Measurements from ENCODE around the gene ADA.
A peak's percentile ranks its signal among the peaks of the same experiment; 100 is the strongest.
"Not testable (repeated sequence)": the region's sequence is repeated elsewhere in the genome, so short reads cannot be mapped to it uniquely, and the experiment has no call there.

ADA gene

GRCh38 chr20:44599715-44600114, 51.8 kb downstream of the ADA start:
- DNase-seq (ENCODE audit: low spot score), result no peak

GRCh38 chr20:44598423-44599305, 52.8 kb downstream of the ADA start:
- DNase-seq (ENCODE audit: low spot score), result no peak

DNA sequence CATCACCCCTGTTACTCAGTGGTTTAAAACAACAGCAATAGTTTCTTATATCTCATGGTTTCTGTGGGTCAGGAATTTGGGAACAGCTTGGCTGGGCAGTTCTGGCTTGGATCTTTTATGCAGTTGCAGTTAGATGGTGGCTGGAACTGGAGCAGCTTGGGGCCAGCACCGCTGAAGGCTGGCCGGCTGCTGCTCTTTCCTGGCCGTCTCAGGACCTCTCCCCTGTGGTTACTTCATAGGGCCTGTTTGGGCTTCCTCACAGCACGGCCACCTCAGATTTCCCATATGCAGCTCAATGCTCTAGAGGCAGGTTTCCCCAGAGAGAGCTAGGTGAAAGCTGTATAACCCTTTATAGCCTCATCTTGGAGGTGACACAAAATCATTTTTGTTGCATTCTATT, 53.6 kb downstream of the ADA start:
- DNase-seq (ENCODE audit: low spot score), result no peak

DNA sequence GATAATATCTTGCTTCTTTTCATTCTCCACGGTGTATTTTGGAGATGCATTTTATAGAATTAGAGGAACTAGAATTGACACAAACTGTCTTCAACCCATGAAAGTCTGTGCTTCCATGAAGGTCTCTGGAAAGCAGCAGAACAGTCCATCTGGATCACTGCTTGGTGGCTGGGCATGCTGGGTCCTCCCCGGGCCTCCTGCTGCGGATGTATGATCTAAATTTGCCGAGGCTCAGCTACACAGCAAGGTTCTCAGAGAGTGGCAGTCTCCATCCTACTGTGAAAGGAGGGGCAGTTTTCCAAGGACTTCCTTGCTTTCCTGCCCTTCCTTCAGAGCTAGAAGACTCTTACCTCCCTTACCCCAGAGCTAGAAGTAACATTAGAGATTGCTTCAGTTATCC, 54.0 kb downstream of the ADA start:
- no peak for DNase-seq (ENCODE audit: low spot score)

DNA sequence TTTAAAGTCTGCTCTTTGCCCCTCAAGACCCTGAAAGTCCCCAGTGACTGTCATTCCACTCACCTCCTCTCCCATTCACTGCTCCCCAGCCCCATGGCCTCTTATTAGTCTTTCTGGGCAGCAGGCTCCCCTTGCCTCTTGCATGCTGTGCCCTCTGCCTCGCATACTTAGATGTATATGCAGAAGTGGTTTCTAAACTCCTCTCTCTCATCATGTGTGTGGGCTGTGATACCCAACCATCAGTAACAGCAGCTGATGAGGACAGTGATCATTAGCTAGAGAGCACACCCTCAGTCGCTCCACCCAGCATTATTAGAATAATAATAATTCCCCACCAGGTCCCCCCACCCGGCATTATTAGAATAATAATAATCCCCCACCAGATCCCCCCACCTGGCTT, 54.6 kb downstream of the ADA start:
- no peak for DNase-seq (ENCODE audit: low spot score)

GRCh38 chr20:44596010-44596409, 55.5 kb downstream of the ADA start:
- no peak for DNase-seq (ENCODE audit: low spot score)

- DNase-seq (ENCODE audit: low spot score), result peak; percentile 41
Observed at GRCh38 chr20:44594730-44595129, 56.8 kb downstream of the ADA start.

DNA sequence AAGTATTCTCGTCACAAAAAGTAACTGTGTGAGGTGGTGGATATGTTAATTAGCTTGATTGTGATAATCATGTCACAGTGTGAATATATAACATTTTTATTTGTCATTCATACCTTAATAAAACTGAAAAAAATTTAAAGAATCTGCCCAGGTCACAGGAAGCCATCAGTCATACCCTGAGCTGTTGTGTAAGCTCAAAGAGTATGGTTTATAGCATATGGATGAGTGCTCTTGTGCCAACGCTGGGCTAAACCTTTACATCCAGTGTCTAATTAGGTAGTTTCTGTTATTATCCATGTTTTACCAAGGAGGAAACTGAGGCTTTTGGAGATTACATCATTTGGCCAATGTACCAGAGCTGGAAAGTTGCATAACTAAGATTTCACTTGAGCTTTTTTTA, 57.7 kb downstream of the ADA start:
- no peak for DNase-seq (ENCODE audit: low spot score)

- DNase-seq (ENCODE audit: low spot score), result no peak
Observed at GRCh38 chr20:44592366-44592765, 59.1 kb downstream of the ADA start.

GRCh38 chr20:44590980-44591778, 60.3 kb downstream of the ADA start:
- DNase-seq (ENCODE audit: low spot score), result no peak

DNA sequence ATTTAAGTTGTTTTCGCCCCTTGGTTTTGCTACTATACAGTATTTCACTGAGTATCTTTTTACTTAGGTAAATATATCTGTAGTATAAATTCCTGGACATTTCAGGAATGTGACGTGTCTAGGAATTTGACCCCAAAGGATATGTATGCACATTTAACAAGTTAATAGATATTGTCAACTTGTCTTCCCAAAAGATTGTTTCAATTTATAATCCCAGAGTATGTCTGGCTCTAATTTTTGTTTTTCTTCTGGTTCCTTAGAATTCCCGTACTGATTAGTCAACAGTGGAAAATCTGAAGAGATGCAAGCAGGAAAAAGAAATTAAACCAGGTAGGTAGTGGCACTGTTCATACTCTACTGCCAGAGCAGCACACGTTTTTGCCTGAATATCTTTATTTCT, 62.0 kb downstream of the ADA start:
- no peak for DNase-seq (ENCODE audit: low spot score)

- DNase-seq (ENCODE audit: low spot score), result not testable (repeated sequence)
Observed at GRCh38 chr20:44588321-44588720, 63.2 kb downstream of the ADA start.

- DNase-seq (ENCODE audit: low spot score), result no peak
Observed at GRCh38 chr20:44587035-44587980, 64.2 kb downstream of the ADA start.

DNA sequence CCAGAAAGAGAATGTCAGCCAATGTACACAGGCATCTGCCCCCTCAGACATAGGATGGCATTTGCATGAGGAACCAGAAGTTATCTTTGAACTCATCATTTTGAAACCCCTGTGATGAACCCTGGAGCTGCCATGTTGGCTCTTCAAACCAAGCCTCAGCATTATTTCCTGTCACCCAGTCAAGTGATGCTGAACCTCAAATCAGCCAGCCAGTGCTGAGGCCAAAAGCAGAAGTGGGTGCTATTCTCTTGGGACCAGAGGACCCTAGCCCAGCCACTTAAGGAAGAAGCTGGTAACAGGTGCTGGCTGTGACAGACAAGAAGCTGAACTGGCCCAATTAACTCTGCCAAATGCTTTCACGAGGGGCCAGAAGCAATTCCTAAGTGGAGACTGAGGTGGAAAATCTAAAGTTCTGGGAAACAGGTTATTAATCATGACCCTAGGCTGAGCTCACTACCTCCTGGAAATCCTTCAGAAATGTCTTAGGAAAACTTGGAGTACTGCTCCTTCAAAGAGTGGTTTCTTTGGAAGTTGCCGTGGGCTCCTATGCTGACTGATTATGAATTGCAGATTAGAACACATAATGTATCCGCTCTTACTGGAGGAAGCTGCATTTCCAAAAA, 65.1 kb downstream of the ADA start:
- DNase-seq (ENCODE audit: low spot score), result no peak

DNA sequence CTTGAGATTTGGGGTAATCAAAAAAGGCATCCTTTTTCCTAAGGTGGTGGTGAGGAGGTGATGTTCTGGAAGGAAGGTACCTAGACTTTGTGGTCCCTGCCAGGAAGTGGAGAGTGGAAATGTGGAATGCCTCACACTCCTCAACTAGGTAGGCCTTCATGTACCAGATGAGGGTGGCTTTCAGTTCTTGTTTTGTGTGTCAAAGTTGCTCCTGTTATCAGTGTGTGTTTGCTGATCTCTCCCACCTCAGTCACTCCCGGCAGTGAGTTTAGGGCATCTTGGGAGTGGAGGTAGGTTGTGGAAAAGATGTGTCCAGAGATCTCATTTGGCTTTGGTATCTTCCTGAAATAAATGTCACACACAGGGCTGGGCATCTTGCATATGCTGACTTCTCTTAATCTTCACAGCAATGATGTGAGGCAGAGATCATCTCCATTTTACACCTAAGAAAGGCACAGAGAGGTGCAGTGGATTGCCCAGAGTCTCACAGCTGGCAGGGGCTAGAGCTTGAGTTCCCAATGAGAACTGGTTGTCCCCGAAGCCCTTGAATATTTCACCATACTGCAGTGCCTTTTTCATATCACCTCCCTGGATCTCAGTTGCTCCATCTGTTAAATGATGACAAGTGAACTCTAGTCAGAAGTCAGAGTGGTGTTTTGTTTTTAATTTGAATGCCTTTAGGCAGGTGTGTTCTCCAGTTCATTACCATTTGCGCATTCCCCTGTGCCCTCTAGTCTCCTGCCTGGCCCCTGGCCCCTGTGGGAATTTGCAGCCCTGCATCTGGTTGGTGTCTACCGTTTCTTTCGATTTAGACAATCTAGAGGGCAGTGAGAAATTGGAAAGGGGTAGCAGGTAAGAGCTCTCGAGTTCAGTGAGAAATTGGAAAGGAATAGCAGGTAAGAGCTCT, 66.2 kb downstream of the ADA start:
- DNase-seq (ENCODE audit: low spot score), result no peak

DNA sequence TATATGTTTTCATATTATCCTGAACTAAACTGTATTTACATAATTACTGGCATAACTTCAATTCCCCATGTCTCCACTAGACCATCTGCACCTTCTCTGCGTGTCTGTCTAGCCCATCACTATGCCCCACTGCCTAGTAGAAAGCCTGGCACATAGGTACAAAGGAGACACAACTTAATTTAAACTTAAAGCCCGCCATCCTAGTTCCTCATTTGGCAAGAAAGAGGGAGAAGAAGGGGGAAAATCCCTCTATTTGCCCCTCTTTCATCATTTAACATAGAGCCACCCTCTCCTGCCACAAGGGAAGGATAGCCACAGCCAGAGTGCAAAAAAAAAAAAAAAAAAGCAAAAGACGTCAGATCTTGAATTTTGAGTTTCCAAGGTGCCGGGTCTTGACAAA, 67.3 kb downstream of the ADA start:
- DNase-seq (ENCODE audit: low spot score), result no peak

- DNase-seq (ENCODE audit: low spot score), result no peak
Observed at GRCh38 chr20:44583157-44583556, 68.3 kb downstream of the ADA start.

- DNase-seq (ENCODE audit: low spot score), result peak; percentile 80
Observed at GRCh38 chr20:44582311-44583025, 69.0 kb downstream of the ADA start, which contains the start of gene PKIG. Gene PKIG, plus strand, starts transcription at chr20:44582579. Its CDS starts 31,978 bp downstream, at chr20:44614557.

GRCh38 chr20:44581515-44581914, 70.0 kb downstream of the ADA start:
- DNase-seq (ENCODE audit: low spot score), result no peak
